Spleen (tissue), 11 donors: ENCODE data around the gene MMEL1. TPM values are rescaled to one million over a fixed set of nuclear protein-coding genes. Genes with fewer than 3 reads are reported as not detected.

ENCODE experiments used
- DNase-seq: peaks from one replicate; pipeline ENCODE4 v3.0.0-alpha.2; 2020
- H3K27ac ChIP-seq, 8 donors: fragments of 200-600 bp; sonication (generic) in 7 of 8; 1 replicate in 4 of 8; 2 replicates in 4 of 8; pipeline versions ENCODE4 v1.5.0 to v1.8.0; 2016 to 2021; ENCODE audit warnings: inconsistent platforms in 4 of 8, mild to moderate bottlenecking in 4 of 8, moderate library complexity in 1 of 8
- H3K27me3 ChIP-seq, 7 donors: fragments of 200-600 bp; sonication (generic) in 6 of 7; replicated peaks in 1 of 7; 1 replicate in 4 of 7; 2 replicates in 3 of 7; pipeline versions ENCODE4 v1.5.0 to v1.8.0; 2016 to 2021; ENCODE audit warnings: inconsistent platforms in 3 of 7, mild to moderate bottlenecking in 1 of 7
- H3K36me3 ChIP-seq, 6 donors: fragments of 200-600 bp; sonication (generic) in 5 of 6; 1 replicate in 4 of 6; 2 replicates in 2 of 6; pipeline versions ENCODE4 v1.5.0 to v1.8.0; 2016 to 2021; ENCODE audit warnings: inconsistent platforms in 2 of 6
- H3K4me1 ChIP-seq, 6 donors: fragments of 200-600 bp; sonication (generic) in 5 of 6; 1 replicate in 3 of 6; 2 replicates in 3 of 6; pipeline versions ENCODE4 v1.5.0 to v1.8.0; 2016 to 2021; ENCODE audit warnings: inconsistent platforms in 3 of 6
- H3K4me3 ChIP-seq, 8 donors: fragments of 200-600 bp; sonication (generic) in 7 of 8; 1 replicate in 4 of 8; 2 replicates in 4 of 8; pipeline versions ENCODE4 v1.5.0 to v1.8.0; 2016 to 2021; ENCODE audit warnings: inconsistent platforms in 4 of 8, mild to moderate bottlenecking in 4 of 8, moderate library complexity in 2 of 8
- H3K9me3 ChIP-seq, 8 donors: fragments of 200-600 bp; sonication (generic) in 7 of 8; 1 replicate in 4 of 8; 2 replicates in 4 of 8; pipeline versions ENCODE4 v1.5.0 to v1.8.0; 2016 to 2021; ENCODE audit warnings: inconsistent platforms in 4 of 8
- POLR2A ChIP-seq, 3 donors: fragments of 450-650 bp; IDR thresholded peaks; one replicate each; pipeline ENCODE4 v1.5.1; 2017; ENCODE audit warnings: antibody characterized with exemption in 3 of 3, mild to moderate bottlenecking in 1 of 3
- POLR2AphosphoS5 ChIP-seq, 3 donors: sonication (generic); formaldehyde crosslinking; IDR thresholded peaks; one replicate each; pipeline ENCODE4 v1.5.1; 2017; ENCODE audit warnings: antibody characterized with exemption in 3 of 3
- WGBS, 5 donors: extraction: QIAGEN DNeasy Blood & Tissue Kit in 3 of 5; methylation state at CpG; one replicate each; pipeline versions ENCODE4 v1.1.5 to v1.1.7; 2013 to 2018; 5-methylcytosine and 5-hydroxymethylcytosine counted together
- intact Hi-C: fragments of 100-400 bp; cut with DNase I; formaldehyde crosslinking; loops from one replicate; pipeline ENCODE4 v1.15.0; 2023; ENCODE audit warnings: low total_unique reads
- polyA plus RNA-seq, 3 donors: library from polyadenylated mRNA; stranded (reverse); fragments of 200-250 nt; gene quantifications; one replicate each; pipeline ENCODE4 v1.2.1, GENCODE V29; 2013
- total RNA-seq, 7 donors: library from RNA; depleted of rRNA in 3 of 7; stranded (reverse); fragments of >200 nt in 3 of 7; fragmentation: NEBNext Ultra II Directional in 4 of 7; extraction: Animal tissue kit (Norgen Biotek cat#: 25700) in 4 of 7; gene quantifications; one replicate each; pipeline versions ENCODE4 v1.1.0 to v1.2.1, GENCODE V29; 2016 to 2021
- TF ChIP-seq, protein P1 (sequence below), 11 experiments: fragments of 200-600 bp in 7 of 11; fragments of 450-650 bp in 4 of 11; sonication (generic) in 4 of 11; IDR thresholded peaks in 8 of 11; conservative IDR thresholded peaks in 3 of 11; 1 replicate in 7 of 11; 2 replicates in 4 of 11; pipeline versions ENCODE4 v1.4.0 to v1.8.0; 2016 to 2021; ENCODE audit warnings: antibody characterized with exemption in 11 of 11, inconsistent platforms in 4 of 11, mild to moderate bottlenecking in 1 of 11
- donor health status: healthy with polysubstance abuse.
- donor health status: DM: no; HTN: no; CAD: no; lungs with moderate emphysema.
- donor health status: DM: no; HTN: no; CAD: no.
- donor health status: Bipolar disorder and iron deficiency.
- donor health status: healthy.
- donor health status: DM: no; HTN: no; CAD: no.
- donor health status: DM: yes; HTN: yes; CAD: no.

MMEL1 gene
- total and polyA plus RNA-seq, 10 donors: 1.9 to 6.4 (median 3.3) TPM; not detected in 1

DNA sequence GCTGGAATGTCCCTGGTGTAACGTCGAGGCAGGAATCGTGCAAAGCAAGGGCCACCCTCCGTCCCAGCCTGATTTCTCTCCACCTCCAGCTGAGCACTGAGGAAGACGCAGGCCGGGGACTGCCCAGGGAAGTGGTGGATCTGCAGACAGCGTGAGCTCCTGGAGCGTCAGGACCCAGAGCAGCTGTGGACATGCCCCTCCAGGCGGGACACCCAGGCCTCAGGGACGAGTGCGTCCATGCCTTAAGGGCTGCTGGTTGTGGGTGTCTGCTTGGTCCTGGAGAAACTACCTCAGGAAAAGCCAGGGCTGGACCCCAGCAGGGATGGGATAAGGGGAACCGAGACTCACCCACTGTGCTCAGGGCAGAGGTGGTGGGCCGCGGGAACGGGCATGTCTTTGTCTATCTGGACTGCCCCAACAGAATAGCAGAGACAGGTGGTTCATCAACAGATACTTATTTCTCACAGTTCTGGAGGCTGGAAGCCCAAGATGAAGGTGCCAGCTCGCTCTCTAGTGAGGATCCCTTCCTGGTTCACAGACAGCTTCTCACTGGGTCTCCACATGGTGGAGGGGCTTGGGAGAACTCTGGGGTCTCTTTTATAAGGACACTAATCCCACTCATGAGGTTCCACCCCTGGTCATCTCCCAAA, 5.8 kb upstream of the MMEL1 start:
- intact Hi-C loops: no loop called here
- Histone ChIP-seq H3K27ac (no peak overlapping the region), H3K4me3 (no peak overlapping the region), H3K9me3 (peaks cover 0 to 15% (median 12%) of the 10 kb centered on the region in 8 donors), H3K27me3 (peaks cover 0 to 34% (median 4%) of the 10 kb centered on the region in 7 donors), H3K4me1 (peaks cover 8 to 34% (median 20%) of the 10 kb centered on the region in 6 donors), H3K36me3 (no peaks in the 10 kb centered on the region)
- 77 to 85% (median 82%) methylated on average over 13 to 16 of the region's 16 CpGs for WGBS, 5 donors
- peak; percentile 14 to 65 (median 55) for TF ChIP-seq POLR2AphosphoS5 (IDR thresholded peaks at IDR 0.05)
- TF ChIP-seq, protein P1, sequence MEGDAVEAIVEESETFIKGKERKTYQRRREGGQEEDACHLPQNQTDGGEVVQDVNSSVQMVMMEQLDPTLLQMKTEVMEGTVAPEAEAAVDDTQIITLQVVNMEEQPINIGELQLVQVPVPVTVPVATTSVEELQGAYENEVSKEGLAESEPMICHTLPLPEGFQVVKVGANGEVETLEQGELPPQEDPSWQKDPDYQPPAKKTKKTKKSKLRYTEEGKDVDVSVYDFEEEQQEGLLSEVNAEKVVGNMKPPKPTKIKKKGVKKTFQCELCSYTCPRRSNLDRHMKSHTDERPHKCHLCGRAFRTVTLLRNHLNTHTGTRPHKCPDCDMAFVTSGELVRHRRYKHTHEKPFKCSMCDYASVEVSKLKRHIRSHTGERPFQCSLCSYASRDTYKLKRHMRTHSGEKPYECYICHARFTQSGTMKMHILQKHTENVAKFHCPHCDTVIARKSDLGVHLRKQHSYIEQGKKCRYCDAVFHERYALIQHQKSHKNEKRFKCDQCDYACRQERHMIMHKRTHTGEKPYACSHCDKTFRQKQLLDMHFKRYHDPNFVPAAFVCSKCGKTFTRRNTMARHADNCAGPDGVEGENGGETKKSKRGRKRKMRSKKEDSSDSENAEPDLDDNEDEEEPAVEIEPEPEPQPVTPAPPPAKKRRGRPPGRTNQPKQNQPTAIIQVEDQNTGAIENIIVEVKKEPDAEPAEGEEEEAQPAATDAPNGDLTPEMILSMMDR (IDR thresholded peaks at IDR 0.05 in 8 of 11, conservative IDR thresholded peaks at IDR 0.05 in 3 of 11): no peak
- no peak for TF ChIP-seq POLR2A (IDR thresholded peaks at IDR 0.05)
- DNase-seq: no peak

DNA sequence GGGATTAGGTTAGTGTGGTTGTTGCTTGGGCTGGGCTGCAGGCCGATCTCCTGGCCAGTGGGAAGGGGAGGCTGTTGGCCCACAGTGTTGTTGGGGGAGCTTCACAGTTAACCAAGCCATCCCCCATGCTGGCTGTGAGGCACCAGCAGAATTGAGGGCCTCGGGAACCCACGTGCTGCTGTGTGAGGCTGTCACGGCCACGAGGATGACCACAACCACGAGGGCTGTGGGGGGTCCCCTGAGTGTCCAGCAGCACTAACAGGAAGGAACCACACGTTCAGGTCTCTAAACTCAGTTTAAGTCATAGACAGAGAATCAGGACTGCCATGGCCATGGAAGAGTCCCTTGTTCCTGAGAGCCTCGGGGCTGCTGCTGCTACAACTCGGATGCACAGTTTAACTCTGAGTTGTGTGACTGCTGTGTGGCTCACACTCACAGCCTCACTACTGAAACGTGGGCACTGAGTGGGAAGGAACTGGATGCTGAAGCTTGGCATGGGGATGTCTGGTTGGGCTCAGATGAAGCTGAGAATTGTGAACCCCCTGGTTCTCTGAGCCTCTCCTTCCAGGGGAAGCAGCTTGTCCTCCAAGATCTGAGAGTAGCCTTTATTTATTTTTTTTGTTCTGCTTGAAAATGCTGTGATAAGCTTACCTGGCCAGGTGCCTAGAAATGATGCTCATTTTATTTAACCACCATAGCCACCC, 4.8 kb upstream of the MMEL1 start:
- Histone ChIP-seq H3K36me3 (no peaks in the 10 kb centered on the region), H3K27me3 (peaks cover 0 to 44% (median 11%) of the 10 kb centered on the region in 7 donors), H3K4me3 (no peak overlapping the region), H3K9me3 (peaks cover 0 to 15% (median 12%) of the 10 kb centered on the region in 8 donors), H3K27ac (no peak overlapping the region), H3K4me1 (peaks cover 8 to 25% (median 14%) of the 10 kb centered on the region in 6 donors)
- TF ChIP-seq POLR2A (IDR thresholded peaks at IDR 0.05) (no peak), POLR2AphosphoS5 (IDR thresholded peaks at IDR 0.05) (peak in 2 of 3 donors; percentile 26 to 35)
- no peak for DNase-seq
- 58 to 74% (median 70%) methylated on average over 7 to 10 of the region's 10 CpGs for WGBS, 5 donors
- intact Hi-C loops: no loop called here

DNA sequence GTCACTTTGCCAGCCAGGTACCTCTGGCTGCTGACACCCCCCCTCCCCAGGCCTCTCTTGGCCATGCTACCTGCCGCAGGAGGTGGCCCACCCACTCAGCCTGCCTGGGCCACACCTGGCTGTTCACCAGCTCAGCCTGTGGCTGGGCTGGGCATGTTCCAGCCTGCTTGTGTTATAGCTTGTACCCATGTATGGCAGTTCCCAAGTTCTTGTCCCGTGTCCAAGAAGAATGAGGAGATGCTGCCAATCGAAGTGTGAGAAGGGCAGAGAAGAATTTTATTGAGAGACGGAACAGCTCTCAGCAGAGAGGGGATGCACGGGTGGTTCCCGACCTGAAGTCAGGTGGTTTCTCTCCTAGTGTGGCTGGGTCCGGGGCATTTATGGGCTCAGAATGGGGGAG, 3.9 kb upstream of the MMEL1 start:
- intact Hi-C loops: no loop called here
- peak; percentile 62 for DNase-seq
- 86 to 95% (median 92%) methylated on average over 7 of the region's 7 CpGs for WGBS, 5 donors

DNA sequence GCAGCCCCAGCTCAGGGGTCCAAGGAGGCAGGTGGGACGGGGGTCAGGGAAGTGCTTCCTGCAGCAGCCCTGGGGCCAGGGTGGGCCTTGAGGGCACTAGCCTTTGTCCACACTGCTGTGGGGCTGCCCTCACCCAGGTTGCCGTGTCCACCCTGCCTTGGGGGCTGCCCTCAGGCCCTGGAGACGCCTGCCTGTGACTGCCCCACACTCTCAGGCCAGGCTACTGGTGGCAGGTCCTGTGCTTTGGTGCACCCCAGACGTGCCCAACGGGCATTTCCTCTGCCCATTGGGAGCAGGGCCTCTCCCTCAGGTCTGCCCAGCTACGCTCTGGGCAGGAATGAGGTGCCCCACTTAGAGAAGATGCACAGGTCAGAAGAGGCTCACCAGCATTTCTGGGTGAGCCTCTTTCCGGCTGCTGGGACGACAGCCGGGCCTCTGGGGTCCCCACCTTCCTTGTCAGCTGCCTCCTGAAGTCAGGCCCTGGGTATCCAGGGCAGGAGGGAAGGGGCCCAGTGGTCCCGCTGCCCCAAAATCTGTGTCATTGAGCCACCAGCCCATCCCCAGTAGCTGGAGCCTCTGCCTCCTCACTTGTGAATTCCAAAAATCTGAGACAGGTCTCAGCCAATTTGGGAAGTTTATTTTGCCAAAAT, 2.7 kb upstream of the MMEL1 start:
- peak; percentile 64 for DNase-seq
- peak in 1 of 3 donors; percentile 34 for TF ChIP-seq POLR2AphosphoS5 (IDR thresholded peaks at IDR 0.05)
- TF ChIP-seq, protein P1 (IDR thresholded peaks at IDR 0.05 in 8 of 11, conservative IDR thresholded peaks at IDR 0.05 in 3 of 11): no peak
- H3K4me1 ChIP-seq: peaks cover 0 to 7% (median under 1%) of the 10 kb centered on the region in 6 donors
- peaks cover 0 to 60% (median 17%) of the 10 kb centered on the region in 7 donors for H3K27me3 ChIP-seq
- intact Hi-C loops: no loop called here
- peaks cover 0 to 15% (median 12%) of the 10 kb centered on the region in 8 donors for H3K9me3 ChIP-seq
- no peak overlapping the region for H3K4me3 ChIP-seq
- 72 to 87% (median 83%) methylated on average over 8 to 10 of the region's 10 CpGs for WGBS, 5 donors
- no peaks in the 10 kb centered on the region for H3K36me3 ChIP-seq
- no peak overlapping the region for H3K27ac ChIP-seq

More for the DNA sequence above, 3.9 kb upstream of the MMEL1 start:
- H3K27me3 ChIP-seq: peaks cover 0 to 53% (median 17%) of the 10 kb centered on the region in 7 donors
- H3K4me3 ChIP-seq: no peak overlapping the region
- H3K4me1 ChIP-seq: peaks cover 2 to 17% (median 7%) of the 10 kb centered on the region in 6 donors
- H3K36me3 ChIP-seq: no peaks in the 10 kb centered on the region
- peaks cover 0 to 15% (median 12%) of the 10 kb centered on the region in 8 donors for H3K9me3 ChIP-seq
- TF ChIP-seq, protein P1 (IDR thresholded peaks at IDR 0.05 in 8 of 11, conservative IDR thresholded peaks at IDR 0.05 in 3 of 11): no peak
- TF ChIP-seq POLR2A (IDR thresholded peaks at IDR 0.05) (no peak), POLR2AphosphoS5 (IDR thresholded peaks at IDR 0.05) (no peak)
- no peak overlapping the region for H3K27ac ChIP-seq
